ENCODE results near the gene EEF1AKMT2.

EEF1AKMT2 gene

DNA sequence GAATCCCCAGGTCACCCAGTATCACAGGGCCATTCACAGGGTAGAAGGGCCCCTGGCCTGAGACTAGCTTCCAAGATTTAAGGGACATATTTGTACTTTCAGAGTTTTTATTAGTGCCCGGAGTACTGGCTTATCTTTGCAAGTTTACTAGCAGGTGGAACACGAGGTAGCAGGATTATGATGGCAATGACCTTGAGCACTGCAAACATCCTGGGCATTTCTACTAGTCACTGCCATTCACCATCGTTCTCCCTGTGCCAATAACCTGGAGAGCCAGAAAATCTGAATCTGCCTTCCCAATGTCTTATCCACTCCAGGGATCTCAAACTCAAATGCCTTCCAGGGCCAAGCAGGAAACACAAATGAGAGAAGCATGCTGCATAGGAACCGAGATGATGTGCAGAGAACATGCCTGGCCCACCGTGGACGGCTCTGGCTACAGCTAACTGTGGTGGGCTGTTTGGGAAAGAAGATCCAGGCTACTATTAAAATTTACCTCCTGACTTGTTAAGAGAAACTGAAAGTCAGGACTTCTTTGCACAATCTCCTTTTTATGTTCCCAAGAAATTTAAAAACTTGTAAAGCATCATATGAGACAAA is 64.2 kb downstream of the EEF1AKMT2 start:
- no peak overlapping the region for H2AFZ ChIP-seq (ENCODE audit: low read depth, low read length, severe bottlenecking)
- H3K9me3 ChIP-seq (ENCODE audit: insufficient read depth, low read length) = no peaks in the 10 kb centered on the region
- peaks cover 6% of the 10 kb centered on the region; the same call in 1 of the 2 replicates for H3K36me3 ChIP-seq (ENCODE audit: low read length)
- H3K27me3 ChIP-seq (ENCODE audit: low read length) = no peaks in the 10 kb centered on the region
- peak overlapping the region; percentile 3 for H3K4me2 ChIP-seq (ENCODE audit: low read depth, low read length, poor library complexity, severe bottlenecking)
- H4K20me1 ChIP-seq (ENCODE audit: low read depth, low read length) = peaks cover 14% of the 10 kb centered on the region; the same call in 1 of the 2 replicates
- H3K27ac ChIP-seq (ENCODE audit: low read depth, low read length) = peak overlapping the region; percentile 54
- TF ChIP-seq EZH2phosphoT487 (conservative IDR thresholded peaks at IDR 0.05; ENCODE audit: low read length) = no peak
- TF ChIP-seq, protein P1, sequence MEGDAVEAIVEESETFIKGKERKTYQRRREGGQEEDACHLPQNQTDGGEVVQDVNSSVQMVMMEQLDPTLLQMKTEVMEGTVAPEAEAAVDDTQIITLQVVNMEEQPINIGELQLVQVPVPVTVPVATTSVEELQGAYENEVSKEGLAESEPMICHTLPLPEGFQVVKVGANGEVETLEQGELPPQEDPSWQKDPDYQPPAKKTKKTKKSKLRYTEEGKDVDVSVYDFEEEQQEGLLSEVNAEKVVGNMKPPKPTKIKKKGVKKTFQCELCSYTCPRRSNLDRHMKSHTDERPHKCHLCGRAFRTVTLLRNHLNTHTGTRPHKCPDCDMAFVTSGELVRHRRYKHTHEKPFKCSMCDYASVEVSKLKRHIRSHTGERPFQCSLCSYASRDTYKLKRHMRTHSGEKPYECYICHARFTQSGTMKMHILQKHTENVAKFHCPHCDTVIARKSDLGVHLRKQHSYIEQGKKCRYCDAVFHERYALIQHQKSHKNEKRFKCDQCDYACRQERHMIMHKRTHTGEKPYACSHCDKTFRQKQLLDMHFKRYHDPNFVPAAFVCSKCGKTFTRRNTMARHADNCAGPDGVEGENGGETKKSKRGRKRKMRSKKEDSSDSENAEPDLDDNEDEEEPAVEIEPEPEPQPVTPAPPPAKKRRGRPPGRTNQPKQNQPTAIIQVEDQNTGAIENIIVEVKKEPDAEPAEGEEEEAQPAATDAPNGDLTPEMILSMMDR (IDR thresholded peaks at IDR 0.05; ENCODE audit: insufficient read depth, low read length, poor library complexity, severe bottlenecking) = no peak
- H3K9ac ChIP-seq (ENCODE audit: low read length) = no peak overlapping the region
- H3K79me2 ChIP-seq (ENCODE audit: insufficient read depth, low read length) = peaks cover 100% of the 10 kb centered on the region
- H3K4me3 ChIP-seq (ENCODE audit: insufficient read depth, low read length, poor library complexity, severe bottlenecking) = no peak overlapping the region
- no peaks in the 10 kb centered on the region for H3K9me2 ChIP-seq (replicated peaks; ENCODE audit: insufficient read depth, low read length)
- H3F3A ChIP-seq (ENCODE audit: insufficient read depth) = peaks cover 49% of the 10 kb centered on the region

DNA sequence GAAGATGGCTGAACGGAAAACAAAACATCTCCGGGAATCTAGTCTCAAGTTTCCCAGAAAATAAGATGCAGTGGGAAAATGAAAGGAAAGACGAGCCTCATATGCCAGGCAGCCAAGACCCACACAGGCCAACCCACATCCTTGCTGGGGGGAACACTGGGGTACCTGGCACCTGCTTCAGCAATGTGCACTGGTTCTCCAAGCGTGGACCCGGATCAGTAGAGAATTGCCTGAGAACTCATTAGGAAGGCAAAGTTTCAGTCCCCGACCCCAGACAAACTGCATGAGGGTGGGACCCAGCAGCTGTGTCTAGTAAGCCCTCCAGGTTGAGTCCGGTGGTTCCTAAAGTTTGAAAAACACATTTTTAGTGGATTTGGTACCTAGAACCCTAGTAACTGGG is 65.9 kb downstream of the EEF1AKMT2 start:
- no peaks in the 10 kb centered on the region for H3K27me3 ChIP-seq (ENCODE audit: low read length)
- H3K79me2 ChIP-seq (ENCODE audit: insufficient read depth, low read length) = peaks cover 100% of the 10 kb centered on the region
- H3K27ac ChIP-seq (ENCODE audit: low read depth, low read length) = peak overlapping the region; percentile 69; the same call in 1 of the 2 replicates
- peaks cover 14% of the 10 kb centered on the region; the same call in 1 of the 2 replicates for H4K20me1 ChIP-seq (ENCODE audit: low read depth, low read length)
- H3F3A ChIP-seq (ENCODE audit: insufficient read depth) = peaks cover 63% of the 10 kb centered on the region
- H3K4me3 ChIP-seq (ENCODE audit: insufficient read depth, low read length, poor library complexity, severe bottlenecking) = no peak overlapping the region
- no peaks in the 10 kb centered on the region for H3K9me2 ChIP-seq (replicated peaks; ENCODE audit: insufficient read depth, low read length)
- TF ChIP-seq EZH2phosphoT487 (conservative IDR thresholded peaks at IDR 0.05; ENCODE audit: low read length) = no peak
- TF ChIP-seq, protein P1 (IDR thresholded peaks at IDR 0.05; ENCODE audit: insufficient read depth, low read length, poor library complexity, severe bottlenecking) = no peak
- H3K36me3 ChIP-seq (ENCODE audit: low read length) = peaks cover 6% of the 10 kb centered on the region; the same call in 1 of the 2 replicates
- peak overlapping the region; percentile 17; the same call in 1 of the 2 replicates for H3K9ac ChIP-seq (ENCODE audit: low read length)
- peak overlapping the region; percentile 39 for H3K4me2 ChIP-seq (ENCODE audit: low read depth, low read length, poor library complexity, severe bottlenecking)
- no peak overlapping the region for H2AFZ ChIP-seq (ENCODE audit: low read depth, low read length, severe bottlenecking)
- no peaks in the 10 kb centered on the region for H3K9me3 ChIP-seq (ENCODE audit: insufficient read depth, low read length)

DNA sequence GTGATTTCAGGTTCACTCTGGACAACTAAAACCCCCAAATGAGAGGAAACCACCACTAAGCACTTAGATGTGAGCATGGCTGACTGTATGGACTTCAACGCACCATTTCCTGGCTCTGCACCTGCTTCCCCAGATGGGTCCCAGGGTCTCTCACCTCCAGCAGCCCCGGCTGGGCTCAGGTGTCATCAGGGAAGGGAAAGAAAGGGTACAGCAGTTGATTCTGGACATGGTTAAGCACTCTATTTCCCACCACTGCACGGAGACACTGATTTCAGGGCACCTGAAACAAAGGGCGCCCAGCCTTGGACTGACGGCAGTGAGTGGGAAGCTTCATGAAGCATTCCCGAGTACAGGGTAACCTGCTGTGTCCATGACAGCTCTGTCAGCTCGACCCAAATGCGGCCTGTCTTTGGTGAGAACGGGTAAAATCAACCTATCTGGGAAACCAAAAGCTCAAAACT is 66.5 kb downstream of the EEF1AKMT2 start:
- Histone ChIP-seq H3K4me2 (ENCODE audit: low read depth, low read length, poor library complexity, severe bottlenecking) (peak overlapping the region; percentile 39), H3K9ac (ENCODE audit: low read length) (peak overlapping the region; percentile 17; the same call in 1 of the 2 replicates), H3K27me3 (ENCODE audit: low read length) (no peaks in the 10 kb centered on the region), H3K9me3 (ENCODE audit: insufficient read depth, low read length) (no peaks in the 10 kb centered on the region), H3K9me2 (replicated peaks; ENCODE audit: insufficient read depth, low read length) (no peaks in the 10 kb centered on the region), H3K27ac (ENCODE audit: low read depth, low read length) (peak overlapping the region; percentile 69), H3K79me2 (ENCODE audit: insufficient read depth, low read length) (peaks cover 100% of the 10 kb centered on the region), H2AFZ (ENCODE audit: low read depth, low read length, severe bottlenecking) (no peak overlapping the region), H4K20me1 (ENCODE audit: low read depth, low read length) (peaks cover 14% of the 10 kb centered on the region; the same call in 1 of the 2 replicates), H3K36me3 (ENCODE audit: low read length) (peaks cover 6% of the 10 kb centered on the region; the same call in 1 of the 2 replicates), H3K4me3 (ENCODE audit: insufficient read depth, low read length, poor library complexity, severe bottlenecking) (no peak overlapping the region), H3F3A (ENCODE audit: insufficient read depth) (peaks cover 69% of the 10 kb centered on the region)
- TF ChIP-seq, protein P1 (IDR thresholded peaks at IDR 0.05; ENCODE audit: insufficient read depth, low read length, poor library complexity, severe bottlenecking) = no peak
- no peak for TF ChIP-seq EZH2phosphoT487 (conservative IDR thresholded peaks at IDR 0.05; ENCODE audit: low read length)

Data from SU-DHL-6 (cell line).